H1 (cell line): ENCODE measurements around the gene ABHD11. TPM values are rescaled to one million over a fixed set of nuclear protein-coding genes. Genes with fewer than 3 reads are reported as not detected.

Experiments
- CTCF ChIA-PET: fragments of 300-600 bp; sonication (Branson Sonifier 250); formaldehyde crosslinking; loops from one replicate; lab custom pipeline; 2021; ENCODE audit not compliant: partially characterized antibody; lab: Charles Lee
- POLR2A ChIA-PET: fragments of 300-600 bp; sonication (Branson Sonifier 250); formaldehyde crosslinking; loops from one replicate; lab custom pipeline; 2021; ENCODE audit warnings: inconsistent platforms; ENCODE audit not compliant: partially characterized antibody; lab: Charles Lee
- DNase-seq, 2 experiments: peaks; one replicate each; pipeline versions ENCODE4 v3.0.0 to v3.0.0-alpha.2; 2010 to 2022; ENCODE audit warnings: low spot score in 2 of 2, low read depth in 1 of 2, mixed read lengths in 1 of 2
- FAIRE-seq: peaks from 2 replicates; lab custom pipeline; 2011; peaks lifted over from hg19 to GRCh38; lab: Jason Lieb, UNC
- H2AFZ ChIP-seq: 2 replicates; pipeline ENCODE4 v1.8.1; 2012; ENCODE audit warnings: low read length, inconsistent platforms
- H2AK5ac ChIP-seq: 2 replicates; pipeline ENCODE4 v1.6.1; 2013; ENCODE audit warnings: low read depth, low read length
- H2BK120ac ChIP-seq: replicated peaks from 2 replicates; pipeline ENCODE3; 2013; ENCODE audit warnings: low read depth, low read length, inconsistent platforms
- H2BK12ac ChIP-seq: 2 replicates; pipeline ENCODE4 v1.6.1; 2013; ENCODE audit warnings: low read depth, low read length
- H2BK15ac ChIP-seq: 2 replicates; pipeline ENCODE4 v1.6.1; 2013; ENCODE audit warnings: low read length
- H2BK20ac ChIP-seq: 2 replicates; pipeline ENCODE4 v1.6.1; 2013; ENCODE audit warnings: low read length
- H2BK5ac ChIP-seq: 2 replicates; pipeline ENCODE4 v1.6.1; 2013; ENCODE audit warnings: low read depth, low read length
- H3K14ac ChIP-seq: 2 replicates; pipeline ENCODE4 v1.6.1; 2013; ENCODE audit warnings: inconsistent platforms; ENCODE audit not compliant: insufficient read length
- H3K18ac ChIP-seq: 2 replicates; pipeline ENCODE4 v1.6.1; 2013; ENCODE audit warnings: low read length; ENCODE audit errors: extremely low read depth
- H3K23ac ChIP-seq: 2 replicates; pipeline ENCODE4 v1.6.1; 2013; ENCODE audit warnings: inconsistent platforms; ENCODE audit not compliant: insufficient read length
- H3K23me2 ChIP-seq: 2 replicates; pipeline ENCODE4 v1.6.1; 2013; ENCODE audit warnings: low read depth, low read length
- H3K27ac ChIP-seq: 2 replicates; pipeline ENCODE4 v1.6.1; 2011; ENCODE audit warnings: low read depth, low read length, inconsistent platforms
- H3K27me3 ChIP-seq, 4 experiments: replicated peaks in 1 of 4; 1 replicate in 1 of 4; 2 replicates in 3 of 4; pipeline versions ENCODE4 v1.6.1 to v1.8.1; 2011 to 2013; ENCODE audit warnings: low read length in 3 of 4, mild to moderate bottlenecking in 3 of 4, inconsistent platforms in 2 of 4, mixed read lengths in 2 of 4, moderate library complexity in 1 of 4; ENCODE audit not compliant: control insufficient read depth in 3 of 4, insufficient read depth in 3 of 4; ENCODE audit errors: extremely low read depth in 1 of 4
- H3K36me3 ChIP-seq, 4 experiments: 2 replicates each; pipeline versions ENCODE4 v1.6.1 to v1.8.1; 2011 to 2013; ENCODE audit warnings: mild to moderate bottlenecking in 4 of 4, low read length in 3 of 4, moderate library complexity in 2 of 4, control low read depth in 1 of 4, inconsistent platforms in 1 of 4; ENCODE audit not compliant: insufficient read depth in 4 of 4, control insufficient read depth in 2 of 4
- H3K4ac ChIP-seq: replicated peaks from 2 replicates; pipeline ENCODE3; 2013; ENCODE audit warnings: low read length, low read depth, mixed read lengths, inconsistent platforms; ENCODE audit not compliant: insufficient read length
- H3K4me1 ChIP-seq, 4 experiments: replicated peaks in 1 of 4; 1 replicate in 1 of 4; 2 replicates in 3 of 4; pipeline versions ENCODE4 v1.6.1 to v1.8.1; 2011 to 2013; ENCODE audit warnings: low read length in 3 of 4, inconsistent platforms in 2 of 4, mixed read lengths in 1 of 4; ENCODE audit not compliant: insufficient read depth in 4 of 4, control insufficient read depth in 3 of 4
- H3K4me2 ChIP-seq, 2 experiments: 2 replicates each; pipeline versions ENCODE4 v1.6.1 to v1.8.1; 2011 to 2013; ENCODE audit warnings: low read depth in 2 of 2, low read length in 2 of 2, control low read depth in 1 of 2, inconsistent platforms in 1 of 2, mild to moderate bottlenecking in 1 of 2; ENCODE audit not compliant: insufficient read depth in 1 of 2
- H3K4me3 ChIP-seq, 4 experiments: fragments of 200-600, 300-600 bp in 1 of 4; sonication (generic), shearing (Covaris generic), sonication (Bioruptor Twin) in 1 of 4; 2 replicates each; pipeline versions ENCODE4 v1.5.1 to v1.8.1; 2011 to 2016; ENCODE audit warnings: low read length in 4 of 4, low read depth in 3 of 4, control low read depth in 2 of 4, inconsistent platforms in 2 of 4, mild to moderate bottlenecking in 2 of 4, mixed read lengths in 1 of 4, moderate library complexity in 1 of 4; ENCODE audit not compliant: insufficient read depth in 2 of 4; ENCODE audit errors: extremely low read depth in 1 of 4
- H3K56ac ChIP-seq: replicated peaks from 2 replicates; pipeline ENCODE3; 2013; ENCODE audit warnings: low read depth, mild to moderate bottlenecking, mixed read lengths, low read length, inconsistent platforms; ENCODE audit not compliant: insufficient read length
- H3K79me1 ChIP-seq: 2 replicates; pipeline ENCODE4 v1.6.1; 2013; ENCODE audit warnings: low read depth, low read length, control low read depth
- H3K79me2 ChIP-seq, 2 experiments: 2 replicates each; pipeline versions ENCODE4 v1.6.1 to v1.8.1; 2012 to 2013; ENCODE audit warnings: low read length in 2 of 2, mild to moderate bottlenecking in 2 of 2, inconsistent platforms in 1 of 2; ENCODE audit not compliant: insufficient read depth in 2 of 2, control insufficient read depth in 1 of 2
- H3K9ac ChIP-seq, 4 experiments: replicated peaks in 1 of 4; 1 replicate in 1 of 4; 2 replicates in 3 of 4; pipeline versions ENCODE4 v1.6.1 to v1.8.1; 2011 to 2013; ENCODE audit warnings: low read depth in 3 of 4, low read length in 3 of 4, control low read depth in 2 of 4, mild to moderate bottlenecking in 2 of 4, moderate library complexity in 2 of 4, inconsistent platforms in 1 of 4; ENCODE audit errors: extremely low read depth in 1 of 4
- H3K9me3 ChIP-seq, 2 experiments: 2 replicates each; pipeline versions ENCODE4 v1.6.1 to v1.8.1; 2012 to 2013; ENCODE audit warnings: mild to moderate bottlenecking in 2 of 2, moderate library complexity in 2 of 2, control low read depth in 1 of 2, inconsistent platforms in 1 of 2, low read depth in 1 of 2, low read length in 1 of 2, mixed read lengths in 1 of 2; ENCODE audit not compliant: insufficient read depth in 2 of 2
- H4K20me1 ChIP-seq, 2 experiments: replicated peaks in 1 of 2; 2 replicates each; pipeline versions ENCODE3 to v1.8.1; 2011 to 2013; ENCODE audit warnings: inconsistent platforms in 2 of 2, low read length in 2 of 2, mild to moderate bottlenecking in 1 of 2; ENCODE audit not compliant: insufficient read depth in 2 of 2, control insufficient read depth in 1 of 2
- H4K5ac ChIP-seq: 2 replicates; pipeline ENCODE4 v1.6.1; 2013; ENCODE audit warnings: low read length, low read depth, mixed read lengths, inconsistent platforms; ENCODE audit not compliant: insufficient read length
- H4K8ac ChIP-seq: 2 replicates; pipeline ENCODE4 v1.8.0; 2013; ENCODE audit warnings: mild to moderate bottlenecking, moderate library complexity, low read length, inconsistent platforms; ENCODE audit not compliant: insufficient read depth; ENCODE audit errors: extremely low read depth
- H4K91ac ChIP-seq: replicated peaks from 2 replicates; pipeline ENCODE3; 2013; ENCODE audit warnings: low read length, mixed read lengths, inconsistent platforms; ENCODE audit not compliant: insufficient read length
- CBX5 ChIP-seq: fragments of 300-800, 300-1000 bp; sonication (generic); IDR thresholded peaks from 2 replicates; pipeline ENCODE4 v1.7.1; 2016; ENCODE audit warnings: antibody characterized with exemption, low read length, low read depth
- GTF2F1 ChIP-seq: IDR thresholded peaks from 2 replicates; pipeline ENCODE4 v1.6.1; 2012; ENCODE audit warnings: low read depth, low read length, improper control_type of control experiment, borderline replicate concordance
- KDM5A ChIP-seq: fragments of 200-600 bp; IDR thresholded peaks from 2 replicates; pipeline ENCODE4 v1.7.1; 2012; ENCODE audit warnings: mild to moderate bottlenecking, low read length, inconsistent platforms, mixed read lengths
- SAP30 ChIP-seq: fragments of 300-600 bp; sonication (generic); IDR thresholded peaks from 2 replicates; pipeline ENCODE4 v1.7.1; 2012; ENCODE audit warnings: low read length, moderate library complexity, mild to moderate bottlenecking, inconsistent platforms; ENCODE audit not compliant: insufficient read depth, insufficient replicate concordance
- SP2 ChIP-seq: IDR thresholded peaks from 2 replicates; pipeline ENCODE4 v1.6.1; 2012; ENCODE audit warnings: mild to moderate bottlenecking, low read length, inconsistent platforms
- SP4 ChIP-seq: IDR thresholded peaks from 2 replicates; pipeline ENCODE4 v1.6.1; 2012; ENCODE audit warnings: low read length, inconsistent platforms
- YY1 ChIP-seq: IDR thresholded peaks from 2 replicates; pipeline ENCODE4 v1.6.1; 2011; ENCODE audit warnings: low read depth, mild to moderate bottlenecking, low read length
- WGBS, 2 experiments: shearing (Covaris generic) in 1 of 2; methylation state at CpG; one replicate each; pipeline versions ENCODE4 v1.1.6 to v1.1.7; 2013 to 2015; ENCODE audit warnings: low lambda C conversion rate in 2 of 2, mixed read lengths in 2 of 2, inconsistent platforms in 1 of 2, low coverage in 1 of 2, missing lambda C conversion rate in 1 of 2; ENCODE audit not compliant: insufficient replicate concordance in 2 of 2, insufficient coverage in 1 of 2, insufficient read length in 1 of 2; ENCODE audit errors: extremely low coverage in 1 of 2, missing lambda C conversion rate in 1 of 2; 5-methylcytosine and 5-hydroxymethylcytosine counted together
- polyA plus RNA-seq, 7 experiments: library from polyadenylated mRNA; depleted of rRNA in 3 of 7; stranded (reverse) in 5 of 7; unstranded in 2 of 7; fragments of >200 nt in 5 of 7; fragments of 200-250 nt in 2 of 7; gene quantifications; 1 replicate in 5 of 7; 2 replicates in 1 of 7; 4 replicates in 1 of 7; pipeline versions ENCODE4 v1.2.1 to v1.2.3, GENCODE V29; 2011 to 2013; ENCODE audit warnings: missing spikeins in 2 of 7, mixed read lengths in 2 of 7
- total RNA-seq: library from RNA; stranded (reverse); fragmentation: NEBNext Ultra II Directional; extraction: Animal tissue kit (Norgen Biotek cat#: 25700); gene quantifications from 2 replicates; pipeline ENCODE4 v1.2.1, GENCODE V29; 2021
- TF ChIP-seq, protein P1 (sequence below): IDR thresholded peaks from 2 replicates; pipeline ENCODE4 v1.6.1; 2012; ENCODE audit warnings: inconsistent platforms
- TF ChIP-seq, protein P2 (sequence below): IDR thresholded peaks from 2 replicates; pipeline ENCODE4 v1.6.1; 2012; ENCODE audit warnings: inconsistent platforms

Gene ABHD11
- total and polyA plus RNA-seq, 2 of the 8 experiments (the other 6 are each of a cell fraction or from before 2014, with no cell fraction given): 19.8 to 42.2 TPM

DNA sequence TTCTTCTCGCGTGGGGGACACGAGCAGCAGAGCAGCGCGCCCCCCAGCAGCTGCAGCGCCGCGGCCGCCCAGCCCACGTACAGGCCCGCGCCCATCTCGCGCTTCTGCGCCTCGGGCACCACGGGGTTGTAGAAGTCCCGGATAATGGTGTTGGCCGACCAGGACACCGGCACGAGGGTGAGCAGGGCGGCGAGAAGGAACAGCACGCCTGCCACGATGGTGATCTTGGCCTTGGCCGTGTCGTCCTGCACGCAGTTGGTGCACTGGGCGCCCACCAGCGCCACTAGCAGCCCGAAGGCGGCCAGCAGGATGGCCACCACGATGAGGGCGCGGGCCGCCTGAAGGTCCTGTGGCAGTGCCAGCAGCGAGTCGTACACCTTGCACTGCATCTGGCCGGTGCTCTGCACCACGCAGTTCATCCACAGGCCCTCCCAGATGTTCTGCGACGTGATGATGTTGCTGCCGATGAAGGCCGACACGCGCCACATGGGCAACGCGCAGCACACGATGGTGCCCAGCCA lies 30.9 kb upstream of the ABHD11 start:
- no peak for TF ChIP-seq GTF2F1
- TF ChIP-seq YY1: no peak
- TF ChIP-seq, protein P1, sequence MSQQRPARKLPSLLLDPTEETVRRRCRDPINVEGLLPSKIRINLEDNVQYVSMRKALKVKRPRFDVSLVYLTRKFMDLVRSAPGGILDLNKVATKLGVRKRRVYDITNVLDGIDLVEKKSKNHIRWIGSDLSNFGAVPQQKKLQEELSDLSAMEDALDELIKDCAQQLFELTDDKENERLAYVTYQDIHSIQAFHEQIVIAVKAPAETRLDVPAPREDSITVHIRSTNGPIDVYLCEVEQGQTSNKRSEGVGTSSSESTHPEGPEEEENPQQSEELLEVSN: 0 out of 2 replicates have a peak, but pooled peaks have one; percentile 4
- TF ChIP-seq SP2: no peak
- TF ChIP-seq, protein P2, sequence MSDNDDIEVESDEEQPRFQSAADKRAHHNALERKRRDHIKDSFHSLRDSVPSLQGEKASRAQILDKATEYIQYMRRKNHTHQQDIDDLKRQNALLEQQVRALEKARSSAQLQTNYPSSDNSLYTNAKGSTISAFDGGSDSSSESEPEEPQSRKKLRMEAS: peak; percentile 80
- TF ChIP-seq SAP30: no peak
- no peak for TF ChIP-seq CBX5
- no peak for TF ChIP-seq SP4
- no peak for TF ChIP-seq KDM5A
- Histone ChIP-seq H3K23ac (no peak overlapping the region), H3K4me1 (peaks cover 0 to 13% (median 9%) of the 10 kb centered on the region in 4 experiments; a peak in 6 of 7 replicates), H3K18ac (peak overlapping the region; percentile 71), H4K5ac (peak overlapping the region; percentile 47), H2BK20ac (peak overlapping the region; percentile 90; the same call in 1 of the 2 replicates), H2AFZ (peak overlapping the region; percentile 13; the same call in 1 of the 2 replicates), H3K9me3 (no peaks in the 10 kb centered on the region), H3K56ac (no peak overlapping the region), H2AK5ac (peak overlapping the region; percentile 56; the same call in 1 of the 2 replicates), H2BK12ac (peak overlapping the region; percentile 86), H3K4ac (peak overlapping the region; percentile 69), H4K20me1 (peaks cover 0 to 3% of the 10 kb centered on the region in 2 experiments), H3K79me1 (no peaks in the 10 kb centered on the region; the same call in none of the 2 replicates), H3K4me3 (peak overlapping the region; percentile 39 to 65 (median 54)), H3K79me2 (no peaks in the 10 kb centered on the region), H3K4me2 (peak overlapping the region; percentile 58 to 90), H3K27me3 (peaks cover 0 to 3% (median 0%) of the 10 kb centered on the region in 4 experiments; a peak in 2 of 7 replicates), H4K91ac (peak overlapping the region; percentile 96), H3K27ac (0 out of 2 replicates have a peak overlapping the region, but pooled peaks have one; percentile 45), H3K23me2 (peaks cover 9% of the 10 kb centered on the region; the same call in 1 of the 2 replicates), H3K14ac (no peak overlapping the region), H3K9ac (peak overlapping the region; percentile 43 to 72 (median 68); a peak in 6 of 7 replicates), H4K8ac (peak overlapping the region; percentile 94), H3K36me3 (0 out of 8 replicates have a peak, but pooled peaks cover 0 to 2% (median 0%) of the 10 kb centered on the region in 4 experiments), H2BK120ac (no peak overlapping the region), H2BK5ac (0 out of 2 replicates have a peak overlapping the region, but pooled peaks have one; percentile 35), H2BK15ac (peak overlapping the region; percentile 100; the same call in 1 of the 2 replicates)
- ChIA-PET POLR2A (interaction anchor here (1.7 to 3.7 kb wide), 3 partner anchors 17 to 73 kb away, joined by 7 to 47 read pairs (median 7); partner anchors contain the start of genes ABHD11 and METTL27), CTCF (interaction anchor here (0.6 to 1.7 kb wide), 7 partner anchors 21 to 256 kb away, joined by 3 to 5 read pairs (median 4); no protein-coding TSS in a partner anchor)
- FAIRE-seq: no peak
- WGBS, 2 experiments: 63% methylated on average over 36 of the region's 49 CpGs; no CpG with 5 or more reads in 1 of the 2 experiments
- no peak for DNase-seq
